GM19372 (cell line): ENCODE results near the gene STOML3.

Source experiments
- ATAC-seq: cut with Tn5 transposase; IDR thresholded peaks from one replicate; pipeline ENCODE4 v1.9.1; 2021; ENCODE audit warnings: mild to moderate bottlenecking, low read depth, moderate library complexity; ENCODE audit not compliant: unreplicated experiment

STOML3 gene

GRCh38 chr13:38993381-38993780 is 2.8 kb upstream of the STOML3 start:
- ATAC-seq: no peak

DNA sequence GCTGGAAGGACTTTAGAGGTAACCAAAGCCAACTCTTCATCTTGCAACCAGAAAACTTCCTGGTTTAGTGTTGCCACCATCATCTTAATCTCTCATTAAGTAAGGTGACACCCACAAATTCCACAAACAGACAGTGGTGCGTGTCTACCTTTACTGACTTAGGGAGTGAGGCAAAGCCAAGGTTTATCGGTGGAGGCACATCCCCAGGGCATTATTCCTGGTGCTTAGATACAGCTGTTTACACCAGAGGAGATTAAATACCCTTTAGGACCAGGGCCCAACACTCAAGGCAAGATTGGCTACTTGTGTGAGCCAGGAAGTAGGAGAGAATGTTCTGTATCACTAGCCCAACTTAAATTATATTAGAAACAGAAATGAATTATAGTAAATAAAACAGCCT is 9.5 kb downstream of the STOML3 start:
- ATAC-seq: no peak

- no peak for ATAC-seq
Measured at GRCh38 chr13:38980750-38981078, 9.9 kb downstream of the STOML3 start.

- no peak for ATAC-seq
Measured at GRCh38 chr13:38979891-38980749, 10.5 kb downstream of the STOML3 start.

DNA sequence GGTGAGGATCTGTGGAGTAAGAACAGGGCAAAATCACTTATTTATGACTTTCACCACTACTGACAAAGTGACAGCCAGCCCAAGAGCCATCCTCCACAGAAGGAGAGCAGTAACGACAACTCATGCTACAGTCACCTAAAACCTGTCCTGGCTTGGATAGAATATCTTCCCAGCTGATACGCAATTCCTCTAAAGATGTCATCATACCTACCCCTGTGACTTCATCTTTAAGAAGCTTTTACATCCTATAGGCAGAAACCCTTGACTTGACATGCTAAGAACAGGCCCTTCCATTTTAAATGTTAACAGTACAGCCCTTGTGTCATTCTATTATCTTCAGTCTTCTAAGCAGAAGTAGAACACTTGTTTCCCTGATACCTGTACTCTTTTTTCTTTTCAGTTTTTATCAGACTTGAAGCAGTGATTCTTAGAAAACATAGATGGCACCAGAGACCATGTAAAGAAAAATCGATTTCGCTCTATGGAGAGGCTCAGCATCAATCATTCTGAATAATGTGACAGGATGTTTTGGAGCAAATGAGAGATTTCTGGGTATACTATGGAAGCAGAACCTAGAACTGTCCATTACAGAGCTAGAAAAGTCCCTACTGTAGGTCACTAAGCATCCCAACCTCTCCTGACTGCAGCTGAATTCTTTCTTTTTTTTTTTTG is 20.1 kb downstream of the STOML3 start:
- ATAC-seq: no peak

GRCh38 chr13:38969187-38969586 is 21.4 kb downstream of the STOML3 start:
- ATAC-seq: no peak

GRCh38 chr13:38967446-38967845 is 23.2 kb downstream of the STOML3 start:
- ATAC-seq: no peak

DNA sequence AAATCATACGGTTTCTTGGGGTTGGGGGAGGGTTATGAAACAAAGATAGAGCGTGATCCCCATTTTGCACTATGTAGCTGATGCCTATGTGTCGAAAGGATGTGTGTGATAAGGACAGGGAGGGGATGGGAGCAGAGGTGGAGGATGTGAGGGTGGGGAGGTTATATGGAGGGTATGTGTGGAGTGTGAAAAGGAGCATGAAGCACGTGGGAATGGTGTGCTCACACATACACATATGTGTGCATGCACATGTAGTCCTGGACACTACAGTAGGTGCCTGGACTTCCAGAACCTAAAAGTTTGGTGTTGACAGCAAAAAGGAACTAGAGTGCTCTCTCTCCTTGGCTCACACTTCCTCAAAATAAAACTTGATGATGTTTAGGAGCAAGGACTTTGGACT is 25.4 kb downstream of the STOML3 start:
- ATAC-seq: no peak

DNA sequence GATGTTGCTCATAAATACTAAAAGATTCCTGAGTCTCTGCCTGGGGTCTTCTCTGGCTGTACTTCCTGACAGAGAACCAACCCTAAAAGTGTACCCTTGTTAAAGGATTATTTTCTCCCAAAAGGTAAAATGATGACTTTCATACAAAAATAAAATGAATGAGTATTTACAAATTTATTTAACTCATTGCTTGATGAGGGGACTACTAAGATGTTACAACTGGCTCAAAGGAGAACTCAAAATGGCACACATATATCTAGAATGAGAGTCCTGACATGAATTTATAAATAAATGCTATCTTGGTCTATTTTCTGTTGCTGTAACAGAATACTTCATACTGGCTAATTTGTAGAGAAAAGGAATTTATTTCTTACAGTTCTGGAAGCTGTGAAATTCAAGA is 30.5 kb downstream of the STOML3 start:
- ATAC-seq: no peak

DNA sequence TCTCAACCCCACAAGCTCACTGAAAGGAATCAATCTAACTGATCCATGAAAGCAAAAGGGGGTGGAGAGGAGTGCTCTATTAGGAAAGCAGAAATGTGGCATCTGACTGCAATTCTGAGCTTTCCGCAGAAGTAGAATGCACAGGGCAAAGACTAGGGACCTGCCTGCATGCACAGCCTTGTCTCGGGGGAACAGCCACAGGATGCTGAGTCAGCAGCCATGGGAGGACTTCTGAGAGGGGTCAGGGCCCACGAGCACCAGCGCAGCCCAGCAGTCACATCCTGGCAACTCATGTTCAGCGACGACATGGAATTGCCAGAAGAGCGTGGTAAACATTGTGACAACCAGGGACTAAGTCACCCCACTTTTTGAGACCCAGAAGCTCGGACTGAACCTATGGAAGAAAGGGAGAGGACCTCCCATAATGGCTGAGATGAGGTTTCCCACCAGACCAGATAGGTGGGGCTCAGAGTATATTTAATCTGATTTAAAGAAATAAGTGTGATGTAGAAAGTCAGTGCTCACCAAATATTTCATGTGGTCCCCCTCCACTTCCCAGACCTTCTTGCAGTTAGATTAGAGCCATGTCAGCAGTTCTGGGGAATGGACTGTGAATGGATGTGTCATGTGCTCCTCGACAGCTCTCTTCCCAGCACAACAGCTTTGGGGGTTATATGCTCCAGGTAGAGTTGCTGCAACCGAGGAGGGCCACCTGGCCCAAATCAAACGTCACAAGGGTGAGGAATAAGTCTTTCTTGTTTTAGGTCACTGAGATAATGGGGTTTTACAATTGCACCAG is 32.6 kb downstream of the STOML3 start:
- no peak for ATAC-seq

GRCh38 chr13:38954844-38955243 is 35.8 kb downstream of the STOML3 start:
- no peak for ATAC-seq

- no peak for ATAC-seq
Measured at GRCh38 chr13:38954291-38954690, 36.3 kb downstream of the STOML3 start.

DNA sequence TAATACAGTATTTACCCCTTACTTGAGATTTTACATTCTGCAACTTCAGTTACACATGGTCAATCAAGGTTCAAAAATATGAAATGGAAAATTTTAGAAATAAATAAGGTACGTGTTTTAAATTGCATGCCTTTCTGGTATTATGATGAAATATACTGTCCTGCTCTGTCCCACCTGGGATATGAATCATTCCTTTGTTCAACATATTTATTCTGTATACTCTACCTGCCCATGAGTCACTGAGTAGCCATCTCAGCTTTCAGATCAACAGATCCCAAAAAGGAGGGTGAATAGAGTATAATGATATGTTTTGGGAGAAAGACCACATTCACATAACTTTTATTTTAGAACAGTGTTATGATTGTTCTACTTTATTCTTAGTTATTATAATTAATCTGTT is 37.8 kb downstream of the STOML3 start:
- ATAC-seq: no peak

- ATAC-seq: no peak
Measured at GRCh38 chr13:38951525-38952313, 38.9 kb downstream of the STOML3 start.

DNA sequence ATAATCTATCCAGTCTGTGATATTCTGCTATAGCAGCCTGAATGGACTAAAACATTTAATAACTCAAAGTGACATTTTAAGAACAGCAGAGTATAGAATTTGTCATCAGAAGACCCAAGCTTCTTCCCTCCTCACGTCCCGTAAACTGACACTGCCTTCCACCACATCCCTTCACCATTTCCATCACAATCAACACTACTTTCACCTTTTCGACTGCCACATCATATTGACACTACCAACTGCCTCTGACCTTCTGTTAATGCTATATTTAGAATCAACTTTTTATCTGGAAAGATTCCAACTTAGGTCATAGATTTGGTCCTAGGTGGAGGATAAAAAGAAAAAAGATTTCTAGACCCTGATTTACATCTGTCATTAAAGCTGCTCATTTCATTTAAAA is 39.6 kb downstream of the STOML3 start:
- ATAC-seq: no peak

- no peak for ATAC-seq
Measured at GRCh38 chr13:38947054-38947453, 43.6 kb downstream of the STOML3 start.

DNA sequence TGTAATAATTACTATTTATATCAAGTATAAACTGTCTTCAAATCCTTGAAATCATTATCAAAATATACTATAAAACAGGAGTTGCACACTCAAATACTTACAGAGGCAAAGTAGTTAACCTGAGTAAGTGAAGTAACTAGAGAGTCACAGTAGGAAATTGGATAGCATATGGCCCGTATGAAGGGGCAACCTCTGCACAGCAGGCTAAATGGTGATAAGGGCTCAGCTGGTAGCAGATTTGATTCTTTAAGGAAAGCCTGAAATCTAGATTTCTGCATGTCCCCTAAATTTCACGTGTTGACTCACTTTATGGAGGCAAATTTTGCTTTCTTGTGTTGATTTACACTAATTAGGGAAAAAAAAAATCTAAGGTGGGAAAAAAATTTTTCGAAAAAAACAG is 46.4 kb downstream of the STOML3 start:
- no peak for ATAC-seq

DNA sequence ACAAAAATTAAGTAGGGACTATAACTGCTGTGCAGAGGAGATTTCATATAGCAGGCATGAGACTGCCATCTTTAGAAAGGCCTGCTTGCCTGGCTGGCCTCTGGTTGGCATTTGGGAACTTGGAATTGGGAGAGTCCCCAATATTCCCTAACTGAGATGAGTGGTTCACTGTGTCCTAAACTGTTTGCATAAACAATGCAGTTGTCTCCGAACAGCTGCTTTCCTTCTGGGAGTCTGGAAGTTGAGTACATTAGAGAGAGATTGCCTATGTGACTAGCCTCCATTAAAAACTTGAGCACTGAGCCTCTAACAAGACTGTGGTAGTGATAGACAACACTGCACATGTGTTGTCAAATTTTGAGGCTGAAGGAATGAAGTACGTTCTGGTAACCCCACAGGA is 47.4 kb downstream of the STOML3 start:
- ATAC-seq: no peak

- no peak for ATAC-seq
Measured at GRCh38 chr13:38941353-38941945, 49.2 kb downstream of the STOML3 start.

DNA sequence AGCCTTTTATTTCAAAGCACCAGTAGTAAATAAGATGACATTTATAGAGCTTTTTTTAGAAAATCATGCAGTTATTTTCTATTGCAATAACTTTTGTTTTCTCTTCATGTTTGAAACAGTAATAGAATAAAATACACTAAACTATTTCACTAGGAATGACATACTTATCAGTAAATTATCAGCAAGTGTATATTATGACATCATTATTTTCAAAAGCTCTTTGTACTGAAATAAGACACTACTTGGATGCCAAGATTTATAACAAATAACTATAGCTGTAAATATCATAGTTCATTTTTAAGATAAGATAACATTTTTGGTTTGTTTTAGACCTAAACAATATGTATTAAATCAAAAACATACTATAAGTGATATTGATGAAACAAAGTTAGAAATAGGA is 56.8 kb downstream of the STOML3 start:
- no peak for ATAC-seq
